Gastroesophageal sphincter (tissue), 3 donors: Measurements from ENCODE around the gene ZDHHC3.

Experiments
- CTCF ChIP-seq, 4 experiments: fragments of 200-600 bp in 2 of 4; fragments of 450-650 bp in 2 of 4; sonication (generic) in 1 of 4; IDR thresholded peaks; one replicate each; pipeline ENCODE4 v1.5.1; 2017 to 2019; ENCODE audit warnings: antibody characterized with exemption in 4 of 4, mild to moderate bottlenecking in 2 of 4, moderate library complexity in 2 of 4
- POLR2A ChIP-seq, 2 donors: fragments of 450-650 bp; IDR thresholded peaks; one replicate each; pipeline ENCODE4 v1.6.1; 2017; ENCODE audit warnings: antibody characterized with exemption in 2 of 2, mild to moderate bottlenecking in 2 of 2, moderate library complexity in 1 of 2

- no peak for TF ChIP-seq CTCF (IDR thresholded peaks at IDR 0.05)
- no peak for TF ChIP-seq POLR2A (IDR thresholded peaks at IDR 0.05)
Measured at GRCh38 chr3:44883999-44884431, 92.0 kb downstream of the ZDHHC3 start.
